H1 (cell line): ENCODE data around the gene SAA1. TPM values are rescaled to one million over a fixed set of nuclear protein-coding genes. Genes with fewer than 3 reads are reported as not detected.
"Not testable (repeated sequence)": the region's sequence is repeated elsewhere in the genome, so short reads cannot be mapped to it uniquely, and the experiment has no call there.

Experiments
- CTCF ChIA-PET: fragments of 300-600 bp; sonication (Branson Sonifier 250); formaldehyde crosslinking; loops from one replicate; lab custom pipeline; 2021; ENCODE audit not compliant: partially characterized antibody; lab: Charles Lee
- POLR2A ChIA-PET: fragments of 300-600 bp; sonication (Branson Sonifier 250); formaldehyde crosslinking; loops from one replicate; lab custom pipeline; 2021; ENCODE audit warnings: inconsistent platforms; ENCODE audit not compliant: partially characterized antibody; lab: Charles Lee
- DNase-seq, 2 experiments: peaks; one replicate each; pipeline versions ENCODE4 v3.0.0 to v3.0.0-alpha.2; 2010 to 2022; ENCODE audit warnings: low spot score in 2 of 2, low read depth in 1 of 2, mixed read lengths in 1 of 2
- FAIRE-seq: peaks from 2 replicates; lab custom pipeline; 2011; peaks lifted over from hg19 to GRCh38; lab: Jason Lieb, UNC
- H2AFZ ChIP-seq: 2 replicates; pipeline ENCODE4 v1.8.1; 2012; ENCODE audit warnings: low read length, inconsistent platforms
- H2AK5ac ChIP-seq: 2 replicates; pipeline ENCODE4 v1.6.1; 2013; ENCODE audit warnings: low read depth, low read length
- H2BK120ac ChIP-seq: replicated peaks from 2 replicates; pipeline ENCODE3; 2013; ENCODE audit warnings: low read depth, low read length, inconsistent platforms
- H2BK12ac ChIP-seq: 2 replicates; pipeline ENCODE4 v1.6.1; 2013; ENCODE audit warnings: low read depth, low read length
- H2BK15ac ChIP-seq: 2 replicates; pipeline ENCODE4 v1.6.1; 2013; ENCODE audit warnings: low read length
- H2BK20ac ChIP-seq: 2 replicates; pipeline ENCODE4 v1.6.1; 2013; ENCODE audit warnings: low read length
- H2BK5ac ChIP-seq: 2 replicates; pipeline ENCODE4 v1.6.1; 2013; ENCODE audit warnings: low read depth, low read length
- H3K14ac ChIP-seq: 2 replicates; pipeline ENCODE4 v1.6.1; 2013; ENCODE audit warnings: inconsistent platforms; ENCODE audit not compliant: insufficient read length
- H3K18ac ChIP-seq: 2 replicates; pipeline ENCODE4 v1.6.1; 2013; ENCODE audit warnings: low read length; ENCODE audit errors: extremely low read depth
- H3K23ac ChIP-seq: 2 replicates; pipeline ENCODE4 v1.6.1; 2013; ENCODE audit warnings: inconsistent platforms; ENCODE audit not compliant: insufficient read length
- H3K23me2 ChIP-seq: 2 replicates; pipeline ENCODE4 v1.6.1; 2013; ENCODE audit warnings: low read depth, low read length
- H3K27ac ChIP-seq: 2 replicates; pipeline ENCODE4 v1.6.1; 2011; ENCODE audit warnings: low read depth, low read length, inconsistent platforms
- H3K27me3 ChIP-seq, 4 experiments: replicated peaks in 1 of 4; 1 replicate in 1 of 4; 2 replicates in 3 of 4; pipeline versions ENCODE4 v1.6.1 to v1.8.1; 2011 to 2013; ENCODE audit warnings: low read length in 3 of 4, mild to moderate bottlenecking in 3 of 4, inconsistent platforms in 2 of 4, mixed read lengths in 2 of 4, moderate library complexity in 1 of 4; ENCODE audit not compliant: control insufficient read depth in 3 of 4, insufficient read depth in 3 of 4; ENCODE audit errors: extremely low read depth in 1 of 4
- H3K36me3 ChIP-seq, 4 experiments: 2 replicates each; pipeline versions ENCODE4 v1.6.1 to v1.8.1; 2011 to 2013; ENCODE audit warnings: mild to moderate bottlenecking in 4 of 4, low read length in 3 of 4, moderate library complexity in 2 of 4, control low read depth in 1 of 4, inconsistent platforms in 1 of 4; ENCODE audit not compliant: insufficient read depth in 4 of 4, control insufficient read depth in 2 of 4
- H3K4ac ChIP-seq: replicated peaks from 2 replicates; pipeline ENCODE3; 2013; ENCODE audit warnings: low read length, low read depth, mixed read lengths, inconsistent platforms; ENCODE audit not compliant: insufficient read length
- H3K4me1 ChIP-seq, 4 experiments: replicated peaks in 1 of 4; 1 replicate in 1 of 4; 2 replicates in 3 of 4; pipeline versions ENCODE4 v1.6.1 to v1.8.1; 2011 to 2013; ENCODE audit warnings: low read length in 3 of 4, inconsistent platforms in 2 of 4, mixed read lengths in 1 of 4; ENCODE audit not compliant: insufficient read depth in 4 of 4, control insufficient read depth in 3 of 4
- H3K4me2 ChIP-seq, 2 experiments: 2 replicates each; pipeline versions ENCODE4 v1.6.1 to v1.8.1; 2011 to 2013; ENCODE audit warnings: low read depth in 2 of 2, low read length in 2 of 2, control low read depth in 1 of 2, inconsistent platforms in 1 of 2, mild to moderate bottlenecking in 1 of 2; ENCODE audit not compliant: insufficient read depth in 1 of 2
- H3K4me3 ChIP-seq, 4 experiments: fragments of 200-600, 300-600 bp in 1 of 4; sonication (generic), shearing (Covaris generic), sonication (Bioruptor Twin) in 1 of 4; 2 replicates each; pipeline versions ENCODE4 v1.5.1 to v1.8.1; 2011 to 2016; ENCODE audit warnings: low read length in 4 of 4, low read depth in 3 of 4, control low read depth in 2 of 4, inconsistent platforms in 2 of 4, mild to moderate bottlenecking in 2 of 4, mixed read lengths in 1 of 4, moderate library complexity in 1 of 4; ENCODE audit not compliant: insufficient read depth in 2 of 4; ENCODE audit errors: extremely low read depth in 1 of 4
- H3K56ac ChIP-seq: replicated peaks from 2 replicates; pipeline ENCODE3; 2013; ENCODE audit warnings: low read depth, mild to moderate bottlenecking, mixed read lengths, low read length, inconsistent platforms; ENCODE audit not compliant: insufficient read length
- H3K79me1 ChIP-seq: 2 replicates; pipeline ENCODE4 v1.6.1; 2013; ENCODE audit warnings: low read depth, low read length, control low read depth
- H3K79me2 ChIP-seq, 2 experiments: 2 replicates each; pipeline versions ENCODE4 v1.6.1 to v1.8.1; 2012 to 2013; ENCODE audit warnings: low read length in 2 of 2, mild to moderate bottlenecking in 2 of 2, inconsistent platforms in 1 of 2; ENCODE audit not compliant: insufficient read depth in 2 of 2, control insufficient read depth in 1 of 2
- H3K9ac ChIP-seq, 4 experiments: replicated peaks in 1 of 4; 1 replicate in 1 of 4; 2 replicates in 3 of 4; pipeline versions ENCODE4 v1.6.1 to v1.8.1; 2011 to 2013; ENCODE audit warnings: low read depth in 3 of 4, low read length in 3 of 4, control low read depth in 2 of 4, mild to moderate bottlenecking in 2 of 4, moderate library complexity in 2 of 4, inconsistent platforms in 1 of 4; ENCODE audit errors: extremely low read depth in 1 of 4
- H3K9me3 ChIP-seq, 2 experiments: 2 replicates each; pipeline versions ENCODE4 v1.6.1 to v1.8.1; 2012 to 2013; ENCODE audit warnings: mild to moderate bottlenecking in 2 of 2, moderate library complexity in 2 of 2, control low read depth in 1 of 2, inconsistent platforms in 1 of 2, low read depth in 1 of 2, low read length in 1 of 2, mixed read lengths in 1 of 2; ENCODE audit not compliant: insufficient read depth in 2 of 2
- H4K20me1 ChIP-seq, 2 experiments: replicated peaks in 1 of 2; 2 replicates each; pipeline versions ENCODE3 to v1.8.1; 2011 to 2013; ENCODE audit warnings: inconsistent platforms in 2 of 2, low read length in 2 of 2, mild to moderate bottlenecking in 1 of 2; ENCODE audit not compliant: insufficient read depth in 2 of 2, control insufficient read depth in 1 of 2
- H4K5ac ChIP-seq: 2 replicates; pipeline ENCODE4 v1.6.1; 2013; ENCODE audit warnings: low read length, low read depth, mixed read lengths, inconsistent platforms; ENCODE audit not compliant: insufficient read length
- H4K8ac ChIP-seq: 2 replicates; pipeline ENCODE4 v1.8.0; 2013; ENCODE audit warnings: mild to moderate bottlenecking, moderate library complexity, low read length, inconsistent platforms; ENCODE audit not compliant: insufficient read depth; ENCODE audit errors: extremely low read depth
- H4K91ac ChIP-seq: replicated peaks from 2 replicates; pipeline ENCODE3; 2013; ENCODE audit warnings: low read length, mixed read lengths, inconsistent platforms; ENCODE audit not compliant: insufficient read length
- WGBS, 2 experiments: shearing (Covaris generic) in 1 of 2; methylation state at CpG; one replicate each; pipeline versions ENCODE4 v1.1.6 to v1.1.7; 2013 to 2015; ENCODE audit warnings: low lambda C conversion rate in 2 of 2, mixed read lengths in 2 of 2, inconsistent platforms in 1 of 2, low coverage in 1 of 2, missing lambda C conversion rate in 1 of 2; ENCODE audit not compliant: insufficient replicate concordance in 2 of 2, insufficient coverage in 1 of 2, insufficient read length in 1 of 2; ENCODE audit errors: extremely low coverage in 1 of 2, missing lambda C conversion rate in 1 of 2; 5-methylcytosine and 5-hydroxymethylcytosine counted together
- polyA plus RNA-seq, 7 experiments: library from polyadenylated mRNA; depleted of rRNA in 3 of 7; stranded (reverse) in 5 of 7; unstranded in 2 of 7; fragments of >200 nt in 5 of 7; fragments of 200-250 nt in 2 of 7; gene quantifications; 1 replicate in 5 of 7; 2 replicates in 1 of 7; 4 replicates in 1 of 7; pipeline versions ENCODE4 v1.2.1 to v1.2.3, GENCODE V29; 2011 to 2013; ENCODE audit warnings: missing spikeins in 2 of 7, mixed read lengths in 2 of 7
- total RNA-seq: library from RNA; stranded (reverse); fragmentation: NEBNext Ultra II Directional; extraction: Animal tissue kit (Norgen Biotek cat#: 25700); gene quantifications from 2 replicates; pipeline ENCODE4 v1.2.1, GENCODE V29; 2021

The SAA1 gene
- total and polyA plus RNA-seq, 2 of the 8 experiments (the other 6 are each of a cell fraction or from before 2014, with no cell fraction given): 0.41 TPM; not detected in 1

- H3K18ac ChIP-seq, H3K4me1 ChIP-seq, H3K4me3 ChIP-seq, H2BK5ac ChIP-seq, H2BK12ac ChIP-seq, H3K9ac ChIP-seq, H2AK5ac ChIP-seq, H2AFZ ChIP-seq, H4K8ac ChIP-seq, H3K27ac ChIP-seq, H3K79me1 ChIP-seq, H3K23ac ChIP-seq, FAIRE-seq, H3K4ac ChIP-seq, H3K36me3 ChIP-seq, H2BK120ac ChIP-seq, H4K5ac ChIP-seq, H4K91ac ChIP-seq, H2BK15ac ChIP-seq, H4K20me1 ChIP-seq, POLR2A ChIA-PET, DNase-seq, H3K9me3 ChIP-seq, H3K27me3 ChIP-seq, H3K79me2 ChIP-seq, H3K14ac ChIP-seq, H3K23me2 ChIP-seq, H3K56ac ChIP-seq, H2BK20ac ChIP-seq, H3K4me2 ChIP-seq: not testable (repeated sequence)
- WGBS, 2 experiments: 85% methylated on average over 9 of the region's 11 CpGs; no CpG with 5 or more reads in 1 of the 2 experiments
- CTCF ChIA-PET: interaction anchor here (0.9 to 1.3 kb wide), 2 partner anchors 13 to 131 kb away, joined by 4 read pairs; no protein-coding TSS in a partner anchor
Observed at GRCh38 chr11:18246379-18247190, 19.5 kb upstream of the SAA1 start.

- CTCF ChIA-PET, H3K14ac ChIP-seq, H3K4me2 ChIP-seq, H3K56ac ChIP-seq, H3K79me2 ChIP-seq, H3K27ac ChIP-seq, H3K27me3 ChIP-seq, H3K9ac ChIP-seq, H3K4me1 ChIP-seq, H3K9me3 ChIP-seq, H4K91ac ChIP-seq, H4K8ac ChIP-seq, H4K20me1 ChIP-seq, H2BK120ac ChIP-seq, H3K4ac ChIP-seq, H2AK5ac ChIP-seq, H2AFZ ChIP-seq, H3K79me1 ChIP-seq, H3K36me3 ChIP-seq, DNase-seq, H2BK12ac ChIP-seq, H3K23ac ChIP-seq, H2BK5ac ChIP-seq, H3K23me2 ChIP-seq, POLR2A ChIA-PET, H3K4me3 ChIP-seq, H3K18ac ChIP-seq, H2BK15ac ChIP-seq, FAIRE-seq, H4K5ac ChIP-seq, H2BK20ac ChIP-seq: not testable (repeated sequence)
- 96% methylated on average over 2 of the region's 6 CpGs; no CpG with 5 or more reads in 1 of the 2 experiments for WGBS, 2 experiments
Observed at GRCh38 chr11:18247191-18247581, 18.9 kb upstream of the SAA1 start.
